Midbrain (tissue), 1 donor: ENCODE measurements around the gene PLD2.
"Not testable (repeated sequence)": the region's sequence is repeated elsewhere in the genome, so short reads cannot be mapped to it uniquely, and the experiment has no call there.

ENCODE experiments used
- DNase-seq: peaks from one replicate; lab custom pipeline; 2025; lab: John Stamatoyannopoulos, UW

PLD2 gene

GRCh38 chr17:4789701-4789950 lies 17.3 kb upstream of the PLD2 start:
- no peak for DNase-seq

GRCh38 chr17:4789951-4790704 lies 16.8 kb upstream of the PLD2 start:
- peak; percentile 89 for DNase-seq

GRCh38 chr17:4790705-4791088 lies 16.3 kb upstream of the PLD2 start:
- no peak for DNase-seq

DNA sequence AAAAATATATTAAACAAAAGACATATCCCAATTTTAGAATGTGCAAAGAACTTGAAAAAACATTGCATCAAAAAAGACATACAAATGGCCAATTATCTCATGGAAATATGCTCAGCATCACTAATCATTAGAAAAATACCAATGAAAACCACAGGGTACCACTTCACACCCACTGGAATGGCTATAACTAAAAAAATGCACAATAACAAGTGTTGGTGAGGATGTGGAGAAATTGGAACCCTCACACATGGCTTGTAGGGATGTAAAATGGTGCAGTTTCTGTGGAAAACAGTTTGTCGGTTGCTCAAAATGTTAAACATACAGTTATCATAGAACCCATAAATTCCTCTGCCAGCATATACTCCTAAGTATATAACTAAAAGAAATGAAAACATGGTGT lies 11.8 kb upstream of the PLD2 start:
- DNase-seq = no peak

DNA sequence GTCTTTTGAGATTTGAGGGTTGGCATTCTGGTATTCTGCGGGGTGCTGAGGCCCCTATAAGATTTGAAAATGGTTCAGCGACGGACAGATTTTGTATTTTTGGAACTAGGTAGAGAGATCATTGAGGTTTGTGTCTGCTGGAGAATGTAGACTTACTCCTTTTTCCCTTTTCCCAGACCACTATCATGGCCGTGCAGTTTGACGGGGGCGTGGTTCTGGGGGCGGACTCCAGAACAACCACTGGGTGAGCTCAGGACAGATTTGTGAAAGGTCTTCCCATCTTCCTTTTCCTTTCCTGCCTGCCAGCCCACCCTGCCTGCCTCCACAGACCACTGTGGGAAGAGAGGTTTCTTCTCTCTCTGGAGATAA lies 10.4 kb upstream of the PLD2 start:
- DNase-seq = no peak

GRCh38 chr17:4800462-4801196 lies 6.3 kb upstream of the PLD2 start:
- DNase-seq = no peak

GRCh38 chr17:4802228-4802627 lies 4.7 kb upstream of the PLD2 start, which contains the start of gene C17orf114:
Gene C17orf114, minus strand, starts transcription at chr17:4802328.
- DNase-seq = no peak

DNA sequence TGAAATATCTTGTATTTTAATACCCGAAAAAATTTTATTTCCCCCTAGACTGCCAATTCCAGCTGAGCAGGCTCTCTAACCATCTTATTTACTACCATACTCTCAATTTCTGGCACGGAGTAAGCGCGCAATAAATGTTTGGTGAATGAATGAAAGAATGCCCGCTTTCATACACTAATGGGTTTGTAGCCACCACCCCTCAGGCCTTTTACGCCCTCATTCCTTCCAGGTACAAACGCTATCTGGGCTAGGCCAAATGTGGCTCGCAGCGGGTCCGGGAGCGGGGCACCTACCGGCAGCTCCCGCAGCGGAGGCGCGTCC lies 536 bp upstream of the PLD2 start:
- DNase-seq = no peak

- DNase-seq = no peak
Measured at GRCh38 chr17:4807605-4808377, 839 bp downstream of the PLD2 start.

GRCh38 chr17:4808378-4808767 lies 1.4 kb downstream of the PLD2 start:
- peak; percentile 74 for DNase-seq

DNA sequence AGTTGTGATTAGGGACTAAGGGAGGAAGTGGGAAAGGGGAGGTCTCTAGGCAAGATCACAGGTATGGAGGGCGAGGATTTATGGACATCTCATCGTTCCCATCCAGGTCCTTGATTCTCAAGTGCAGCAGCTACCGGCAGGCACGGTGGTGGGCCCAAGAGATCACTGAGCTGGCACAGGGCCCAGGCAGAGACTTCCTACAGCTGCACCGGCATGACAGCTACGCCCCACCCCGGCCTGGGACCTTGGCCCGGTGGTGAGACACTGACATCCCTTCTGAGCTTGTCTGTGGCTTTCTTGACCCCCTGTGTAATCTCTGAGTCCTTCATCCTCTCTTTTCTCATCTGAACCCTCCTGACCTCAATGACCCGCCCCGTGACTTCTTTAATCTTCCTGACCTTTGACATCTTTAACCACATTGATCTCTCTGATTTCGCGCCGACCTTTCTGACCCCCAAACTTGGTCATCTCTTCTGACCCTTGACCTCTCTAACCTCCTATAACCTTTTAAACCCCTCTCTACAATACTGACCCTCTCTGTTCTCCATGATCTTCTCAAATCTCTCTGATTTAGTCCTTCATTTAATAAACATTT lies 3.8 kb downstream of the PLD2 start:
- no peak for DNase-seq

DNA sequence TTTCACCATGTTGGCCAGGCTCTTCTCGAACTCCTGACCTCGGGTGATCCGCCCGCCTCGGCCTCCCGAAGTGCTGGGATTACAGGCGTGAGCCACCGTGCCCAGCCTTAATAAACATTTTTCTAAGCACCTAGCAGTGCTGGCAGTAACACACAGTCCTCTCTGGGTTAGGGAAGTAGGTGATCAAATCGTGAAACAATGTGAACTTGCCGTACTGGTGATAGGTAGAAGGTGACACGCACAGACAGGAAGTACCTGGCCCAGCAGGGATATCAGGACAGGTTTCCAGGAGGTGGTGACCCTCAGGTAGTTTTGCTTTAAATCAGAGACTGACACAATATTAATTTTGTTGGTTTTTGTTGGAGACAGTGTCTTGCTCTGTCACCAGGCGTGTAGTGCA lies 4.5 kb downstream of the PLD2 start:
- DNase-seq = no peak

DNA sequence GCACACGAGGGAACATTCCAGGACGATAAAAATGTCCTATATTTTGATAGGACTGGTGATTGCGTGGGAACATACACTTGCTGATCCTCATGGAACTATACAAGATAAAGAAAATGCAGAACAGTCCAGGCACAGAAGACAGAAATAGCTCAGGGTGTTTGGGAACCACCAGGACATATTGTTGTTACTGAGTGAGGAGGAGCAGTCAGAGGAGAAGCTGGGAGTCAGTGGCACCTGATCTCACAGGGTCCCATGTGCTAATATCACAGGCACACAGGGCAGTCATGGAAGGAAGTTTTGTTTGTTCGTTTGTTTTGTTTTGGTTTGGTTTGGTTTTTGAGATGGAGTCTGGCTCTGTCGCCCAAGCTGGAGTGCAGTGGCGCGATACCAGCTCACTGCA lies 5.7 kb downstream of the PLD2 start:
- no peak for DNase-seq

- no peak for DNase-seq
Measured at GRCh38 chr17:4815043-4815675, 8.2 kb downstream of the PLD2 start.

- DNase-seq = no peak
Measured at GRCh38 chr17:4816826-4817225, 9.9 kb downstream of the PLD2 start.

DNA sequence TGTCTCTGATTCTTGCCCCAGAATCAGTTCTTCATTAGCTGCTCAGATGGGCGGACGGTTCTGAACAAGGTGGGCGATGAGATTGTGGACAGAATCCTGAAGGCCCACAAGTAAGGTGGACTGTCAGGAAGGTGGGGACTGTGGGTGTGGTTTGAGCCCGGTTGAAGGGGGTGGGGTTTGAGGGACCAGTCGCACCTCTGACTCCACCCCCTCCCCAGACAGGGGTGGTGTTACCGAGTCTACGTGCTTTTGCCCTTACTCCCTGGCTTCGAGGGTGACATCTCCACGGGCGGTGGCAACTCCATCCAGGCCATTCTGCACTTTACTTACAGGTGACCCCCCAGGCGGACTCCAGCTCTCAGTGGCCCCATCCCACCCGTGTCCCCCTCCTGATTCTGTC lies 11.3 kb downstream of the PLD2 start:
- DNase-seq = no peak

- DNase-seq = no peak
Measured at GRCh38 chr17:4822835-4823234, 15.9 kb downstream of the PLD2 start.

- no peak for DNase-seq
Measured at GRCh38 chr17:4823373-4824089, 16.6 kb downstream of the PLD2 start.

DNA sequence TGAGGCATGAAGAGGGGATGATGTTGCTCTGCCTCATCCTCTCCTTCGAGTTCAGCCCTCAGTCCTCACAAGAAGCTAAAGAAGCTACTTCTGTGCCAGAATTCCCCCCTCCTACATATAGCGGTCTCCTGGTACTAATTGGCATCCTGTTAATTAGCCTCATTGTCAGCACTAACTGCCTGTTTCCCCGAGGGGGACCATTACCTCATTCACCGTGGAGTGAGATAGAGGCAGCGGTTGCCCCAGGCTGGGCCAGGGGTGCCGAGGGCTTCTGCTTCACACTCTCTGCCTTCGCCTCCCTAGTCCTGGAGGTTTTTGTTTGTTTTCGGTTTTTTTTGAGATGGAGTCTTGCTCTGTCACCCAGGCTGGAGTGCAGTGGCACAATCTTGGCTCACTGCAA lies 20.4 kb downstream of the PLD2 start:
- no peak for DNase-seq

- not testable (repeated sequence) for DNase-seq
Measured at GRCh38 chr17:4832829-4833177, 25.9 kb downstream of the PLD2 start.

DNA sequence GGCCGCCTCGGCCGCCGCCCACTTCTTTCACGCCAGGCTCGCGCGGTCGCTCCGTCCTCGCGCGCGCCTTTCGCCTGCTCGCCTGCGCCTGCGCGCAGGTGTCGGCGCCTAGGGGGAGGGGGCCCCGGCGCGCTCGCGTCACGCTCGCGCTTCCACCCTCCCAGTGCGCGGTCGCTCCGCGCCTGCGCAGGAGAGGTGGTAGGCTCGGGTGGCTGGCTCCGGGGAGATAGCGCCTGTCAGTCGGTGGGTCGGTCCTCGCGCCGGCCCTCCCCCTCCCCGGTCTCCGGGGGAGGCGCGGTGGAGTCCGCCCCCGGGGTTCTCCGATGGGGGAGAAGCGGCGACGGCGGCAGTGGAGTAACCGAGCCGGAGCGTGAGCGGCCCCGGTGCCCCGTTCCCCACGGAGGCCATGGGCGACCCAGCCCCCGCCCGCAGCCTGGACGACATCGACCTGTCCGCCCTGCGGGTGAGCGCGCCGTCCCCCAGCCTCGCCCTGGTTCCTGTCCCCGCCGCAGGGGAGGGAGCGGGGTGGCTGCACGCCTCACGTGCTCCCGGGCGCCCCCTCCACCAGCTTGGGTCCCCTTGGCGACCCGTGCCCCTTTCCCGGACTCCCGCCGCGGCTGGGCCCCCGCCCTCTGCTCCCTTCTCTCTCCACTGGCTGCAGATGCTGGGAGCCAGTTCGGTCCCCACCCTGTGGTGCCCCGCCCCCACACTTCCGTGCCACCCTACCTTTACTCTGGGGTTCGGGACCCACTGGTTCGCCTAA lies 26.4 kb downstream of the PLD2 start, which contains the start of gene MINK1:
Gene MINK1, plus strand, starts transcription at position 163 of the 763 bp plus-strand sequence. Its CDS starts 244 bp downstream, at position 407.
- DNase-seq = peak; percentile 93
